ENCODE results near the gene CFL1. TPM values are rescaled to one million over a fixed set of nuclear protein-coding genes. Genes with fewer than 3 reads are reported as not detected.

CFL1 gene
- total and polyA plus RNA-seq, 2 of the 4 experiments (the other 2 are of a cell fraction): 960 to 2,231 TPM

GRCh38 chr11:65870706-65871681 is 13.0 kb upstream of the CFL1 start:
- Histone ChIP-seq H4K20me1 (ENCODE audit: insufficient read depth, low read length) (peaks cover 35% of the 10 kb centered on the region), H3K9me1 (ENCODE audit: insufficient read depth, low read length) (0 out of 2 replicates have a peak, but pooled peaks cover 5% of the 10 kb centered on the region), H3K4me1 (ENCODE audit: control insufficient read depth, insufficient read depth, low read length) (peaks cover 14% of the 10 kb centered on the region), H4K8ac (ENCODE audit: low read depth in 2 of 2, low read length in 2 of 2) (peak overlapping the region; percentile 73; a peak in 3 of 4 replicates), H3K27ac (ENCODE audit: insufficient read depth, low read length) (peak overlapping the region; percentile 98), H3K14ac (replicated peaks; ENCODE audit: low read depth, low read length) (peak overlapping the region; percentile 97), H3K18ac (ENCODE audit: low read depth, low read length) (no peak overlapping the region; the same call in 1 of the 2 replicates), H2AK5ac (ENCODE audit: low read depth, low read length) (peak overlapping the region; percentile 87), H3K4ac (ENCODE audit: low read depth, low read length) (peak overlapping the region; percentile 97), H3K9ac (ENCODE audit: low read depth, low read length) (peak overlapping the region; percentile 98), H2AK9ac (replicated peaks; ENCODE audit: low read depth, low read length, poor library complexity) (peak overlapping the region; percentile 99), H3K56ac (ENCODE audit: extremely low read depth, insufficient read depth, low read length) (0 out of 2 replicates have a peak overlapping the region, but pooled peaks have one; percentile 88), H3K36me3 (ENCODE audit: control insufficient read depth, insufficient read depth, low read length) (peaks cover 49% of the 10 kb centered on the region), H3K27me3 (ENCODE audit: control insufficient read depth, insufficient read depth, low read length) (no peaks in the 10 kb centered on the region), H2AFZ (replicated peaks; ENCODE audit: low read length, poor library complexity) (peak overlapping the region; percentile 76), H2BK15ac (ENCODE audit: low read depth, low read length) (no peak overlapping the region), H3K79me1 (ENCODE audit: low read depth in 1 of 2, low read length in 2 of 2) (peaks cover 18 to 62% of the 10 kb centered on the region in 2 experiments), H4K5ac (ENCODE audit: low read depth, low read length) (peak overlapping the region; percentile 33; the same call in 1 of the 2 replicates), H3K23ac (ENCODE audit: low read depth, low read length) (peak overlapping the region; percentile 93), H3K4me3 (ENCODE audit: insufficient read depth, low read depth, low read length) (peak overlapping the region; percentile 89), H3K9me3 (ENCODE audit: control insufficient read depth, insufficient read depth, low read length) (no peaks in the 10 kb centered on the region), H3K4me2 (ENCODE audit: low read depth, low read length) (peak overlapping the region; percentile 96), H4K91ac (ENCODE audit: insufficient read depth, low read depth, low read length) (peak overlapping the region; percentile 81; the same call in 1 of the 2 replicates), H2BK5ac (ENCODE audit: low read depth, low read length, poor library complexity, severe bottlenecking) (peak overlapping the region; percentile 97), H2BK20ac (ENCODE audit: low read depth, low read length) (no peak overlapping the region), H2BK120ac (ENCODE audit: low read depth, low read length) (no peak overlapping the region)
- 82% methylated on average over 6 of the region's 24 CpGs; no CpG with 5 or more reads in 1 of the 2 experiments for WGBS, 2 experiments (ENCODE audit: extremely low coverage in 2 of 2, insufficient read length in 1 of 2)
- in situ Hi-C loops (cut with MboI; ENCODE audit: low sequenced_read_pairs) (no loop called here), intact Hi-C loops (cut with micrococcal nuclease) (no loop called here), dilution Hi-C loops (cut with HindIII; ENCODE audit: low sequenced_read_pairs, unreplicated experiment) (no loop called here)
- CTCF ChIA-PET: interaction anchor here (1.2 to 2.1 kb wide), 2 partner anchors 14 to 17 kb away, joined by 8 to 9 read pairs; partner anchors contain the start of gene FIBP
- TF ChIP-seq POLR2A (IDR thresholded peaks at IDR 0.05; ENCODE audit: low read depth, low read length) (no peak; the same call in 1 of the 2 replicates), CTCF (conservative IDR thresholded peaks at IDR 0.05; ENCODE audit: low read depth, low read length) (no peak), NFE2L2 (IDR thresholded peaks at IDR 0.05; ENCODE audit: low read depth, low read length) (no peak), RFX5 (IDR thresholded peaks at IDR 0.05; ENCODE audit: low read depth, low read length) (no peak), CEBPB (IDR thresholded peaks at IDR 0.05; ENCODE audit: low read depth, low read length) (no peak), MAZ (IDR thresholded peaks at IDR 0.05; ENCODE audit: borderline replicate concordance, low read depth, low read length) (no peak), MXI1 (IDR thresholded peaks at IDR 0.05; ENCODE audit: borderline replicate concordance, low read depth, low read length) (no peak), ELK1 (IDR thresholded peaks at IDR 0.05; ENCODE audit: borderline replicate concordance, low read depth, low read length) (no peak), FOS (IDR thresholded peaks at IDR 0.05; ENCODE audit: low read depth, low read length) (no peak), BHLHE40 (IDR thresholded peaks at IDR 0.05; ENCODE audit: low read depth, low read length) (no peak), RAD21 (IDR thresholded peaks at IDR 0.05; ENCODE audit: low read length) (no peak)
- no peak for DNase-seq
- no peak for ATAC-seq (ENCODE audit: low read depth)
- no TSS peak for BruUV-seq (replicated peaks)
- POLR2A ChIA-PET (ENCODE audit: unreplicated experiment): interaction anchor here (0.5 to 1.4 kb wide), 7 partner anchors 8 to 19 kb away, joined by 3 to 7 read pairs (median 4); partner anchors contain the start of genes CCDC85B and FIBP
